ENCODE results near the gene CCDC57.
A peak's percentile ranks its signal among the peaks of the same experiment; 100 is the strongest.
"Not testable (repeated sequence)": the region's sequence is repeated elsewhere in the genome, so short reads cannot be mapped to it uniquely, and the experiment has no call there.

The CCDC57 gene

DNA sequence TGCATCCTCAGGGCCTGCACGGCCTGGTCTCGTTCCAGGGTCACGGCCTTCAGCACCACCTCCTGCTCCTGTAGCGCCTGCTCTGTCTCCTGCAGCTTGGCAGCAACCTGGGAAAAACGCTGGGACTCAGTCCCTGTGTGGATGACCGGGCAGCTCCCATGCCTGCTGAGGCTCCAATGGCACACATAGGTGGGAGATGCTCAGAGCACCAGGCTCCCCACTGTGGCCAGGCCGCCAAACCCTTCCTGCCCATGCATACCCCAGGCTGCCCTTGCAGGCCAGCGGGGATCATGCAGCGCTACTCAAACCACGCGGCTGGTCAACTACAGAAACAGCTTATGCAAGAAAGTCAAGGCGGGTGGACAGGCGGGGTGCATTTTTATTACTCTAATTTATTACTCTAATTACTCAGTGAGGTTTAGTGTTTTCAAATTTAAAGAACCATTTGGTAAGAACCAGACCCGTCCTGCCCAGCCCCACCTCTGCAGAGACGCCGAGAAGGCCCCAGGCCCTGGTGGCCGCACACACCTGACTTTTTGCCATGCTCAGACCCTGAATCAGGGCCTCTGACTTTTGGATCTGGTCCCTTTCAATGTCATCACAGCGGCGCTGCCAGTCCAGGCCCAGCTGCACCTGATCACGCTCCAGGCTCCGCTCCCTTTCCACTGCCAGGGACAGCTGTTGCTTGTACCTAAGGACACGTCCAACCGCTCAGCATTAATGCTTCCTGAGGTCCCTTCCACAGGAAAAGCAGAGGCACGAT, 34.0 kb downstream of the CCDC57 start:
- Histone ChIP-seq H3K36me3 (peaks cover 20% of the 10 kb centered on the region), H3K4me2 (no peak overlapping the region), H3K4me1 (peaks cover 53% of the 10 kb centered on the region), H4K20me1 (no peaks in the 10 kb centered on the region), H3K4me3 (no peak overlapping the region), H3K9me3 (no peaks in the 10 kb centered on the region), H3K9ac (no peak overlapping the region), H3K27me3 (no peaks in the 10 kb centered on the region; the same call in 1 of the 2 replicates), H3K27ac (no peak overlapping the region)
- no peak for TF ChIP-seq Cebpa-rat (IDR thresholded peaks at IDR 0.05)

DNA sequence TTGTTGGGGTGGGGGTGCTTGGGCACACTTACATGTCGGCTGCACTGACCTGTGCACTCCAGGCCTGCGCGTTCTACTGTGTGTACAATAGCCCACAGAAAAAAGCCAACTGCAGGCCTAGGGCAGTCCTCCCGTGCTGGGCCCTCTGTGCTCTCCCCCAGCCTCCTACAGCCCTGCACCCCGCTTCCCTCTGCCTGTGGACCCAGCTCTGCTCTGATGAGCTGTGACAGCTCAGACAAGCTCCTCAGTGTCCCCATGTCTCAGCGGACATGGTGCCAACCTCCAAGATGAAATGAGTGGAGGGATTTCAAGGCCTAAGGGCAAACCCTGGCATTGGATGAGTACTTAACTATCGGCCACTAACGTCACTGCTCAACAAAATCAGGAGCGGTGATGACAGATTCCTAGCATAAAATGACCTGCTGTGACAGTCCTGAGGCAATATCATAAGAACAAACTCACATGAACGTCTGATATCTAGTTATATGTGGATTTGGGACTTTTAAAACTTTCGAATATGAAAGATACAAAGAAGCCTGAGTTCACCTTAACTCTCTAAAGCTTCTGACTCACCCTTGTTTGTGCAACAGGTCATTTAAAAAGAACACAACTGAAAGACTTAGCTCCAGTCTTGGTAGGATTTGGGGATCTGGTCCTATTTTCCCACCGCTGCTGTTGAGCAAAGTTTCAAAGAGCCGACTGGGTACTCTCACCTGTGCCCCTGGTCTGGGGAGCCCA, 34.7 kb downstream of the CCDC57 start:
- Histone ChIP-seq H3K27ac (peak overlapping the region; percentile 20; the same call in 1 of the 2 replicates), H3K9me3 (no peaks in the 10 kb centered on the region), H3K4me1 (peaks cover 47% of the 10 kb centered on the region), H3K27me3 (no peaks in the 10 kb centered on the region; the same call in 1 of the 2 replicates), H3K36me3 (peaks cover 20% of the 10 kb centered on the region), H3K4me2 (peak overlapping the region; percentile 56), H3K9ac (no peak overlapping the region; the same call in 1 of the 2 replicates), H4K20me1 (no peaks in the 10 kb centered on the region), H3K4me3 (no peak overlapping the region)
- no peak for TF ChIP-seq Cebpa-rat (IDR thresholded peaks at IDR 0.05)

DNA sequence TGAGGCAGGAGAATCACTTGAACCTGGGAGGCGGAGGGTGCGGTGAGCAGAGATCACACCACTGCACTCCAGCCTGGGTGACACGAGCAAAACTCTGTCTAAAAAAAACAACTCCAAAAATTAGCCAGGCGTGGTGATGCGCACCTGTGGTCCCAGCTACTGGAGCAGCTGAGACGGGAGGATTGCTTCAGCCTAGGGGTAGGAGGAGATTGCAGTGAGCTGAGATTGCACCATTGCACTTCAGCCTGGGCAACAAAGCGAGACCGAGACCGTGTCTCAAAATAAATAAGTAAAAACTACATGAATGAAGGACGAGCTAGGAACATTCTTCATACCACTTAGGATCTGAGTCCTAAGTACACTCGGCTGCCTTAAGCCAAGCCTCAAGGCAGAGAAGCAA, 35.4 kb downstream of the CCDC57 start:
- Histone ChIP-seq H4K20me1 (no peaks in the 10 kb centered on the region), H3K36me3 (peaks cover 24% of the 10 kb centered on the region), H3K27me3 (no peaks in the 10 kb centered on the region; the same call in 1 of the 2 replicates), H3K4me1 (peaks cover 47% of the 10 kb centered on the region), H3K4me3 (no peak overlapping the region), H3K27ac (peak overlapping the region; percentile 20; the same call in 1 of the 2 replicates), H3K9me3 (no peaks in the 10 kb centered on the region), H3K4me2 (peak overlapping the region; percentile 56), H3K9ac (no peak overlapping the region; the same call in 1 of the 2 replicates)
- TF ChIP-seq Cebpa-rat (IDR thresholded peaks at IDR 0.05): no peak; the same call in 1 of the 2 replicates

DNA sequence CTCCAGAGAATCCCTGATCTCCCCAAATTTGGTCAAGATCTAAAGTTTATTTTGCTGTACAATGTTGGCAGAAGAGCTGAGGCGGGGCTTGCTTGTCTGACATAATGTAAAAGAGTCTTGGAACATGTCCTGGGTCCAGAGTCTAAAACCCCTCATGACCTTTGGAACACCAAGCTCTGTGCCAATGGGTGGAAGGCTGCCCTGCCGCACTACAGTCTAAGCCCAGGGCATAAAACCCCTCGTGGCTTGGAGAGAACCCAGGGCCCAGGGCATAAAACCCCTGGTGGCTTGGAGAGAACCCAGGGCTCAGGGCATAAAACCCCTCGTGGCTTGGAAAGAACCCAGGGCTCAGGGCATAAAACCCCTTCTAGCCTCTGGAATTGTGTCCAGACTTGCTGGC, 36.7 kb downstream of the CCDC57 start:
- Histone ChIP-seq H3K9ac (no peak overlapping the region), H3K36me3 (peaks cover 30% of the 10 kb centered on the region), H3K4me2 (no peak overlapping the region), H4K20me1 (no peaks in the 10 kb centered on the region), H3K27me3 (no peaks in the 10 kb centered on the region; the same call in 1 of the 2 replicates), H3K9me3 (no peaks in the 10 kb centered on the region), H3K27ac (no peak overlapping the region), H3K4me3 (no peak overlapping the region), H3K4me1 (peaks cover 48% of the 10 kb centered on the region)
- TF ChIP-seq Cebpa-rat (IDR thresholded peaks at IDR 0.05): no peak

DNA sequence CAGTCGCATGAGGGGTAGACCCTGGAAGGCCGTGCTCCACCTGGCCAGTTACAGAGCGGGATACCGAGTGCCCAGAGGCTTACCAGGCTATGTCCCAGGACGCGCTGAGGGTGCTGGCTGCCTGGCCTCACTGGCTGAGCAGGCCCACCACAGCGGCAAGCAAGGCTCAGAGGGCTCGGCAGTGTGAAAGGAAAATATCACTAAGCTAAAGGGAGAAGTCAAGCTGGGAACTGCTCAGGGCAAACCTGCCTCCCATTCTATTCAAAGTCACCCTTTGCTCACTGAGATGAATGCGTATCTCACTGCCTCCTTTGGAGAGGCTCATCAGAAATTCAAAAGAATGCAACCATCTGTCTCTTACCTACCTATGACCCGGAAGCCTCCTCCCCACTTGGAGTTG, 37.4 kb downstream of the CCDC57 start:
- Histone ChIP-seq H3K4me2 (no peak overlapping the region), H3K4me3 (no peak overlapping the region), H3K27ac (no peak overlapping the region), H3K27me3 (no peaks in the 10 kb centered on the region; the same call in 1 of the 2 replicates), H4K20me1 (no peaks in the 10 kb centered on the region), H3K4me1 (peaks cover 55% of the 10 kb centered on the region), H3K36me3 (peaks cover 32% of the 10 kb centered on the region), H3K9me3 (no peaks in the 10 kb centered on the region), H3K9ac (no peak overlapping the region)
- TF ChIP-seq Cebpa-rat (IDR thresholded peaks at IDR 0.05): no peak

DNA sequence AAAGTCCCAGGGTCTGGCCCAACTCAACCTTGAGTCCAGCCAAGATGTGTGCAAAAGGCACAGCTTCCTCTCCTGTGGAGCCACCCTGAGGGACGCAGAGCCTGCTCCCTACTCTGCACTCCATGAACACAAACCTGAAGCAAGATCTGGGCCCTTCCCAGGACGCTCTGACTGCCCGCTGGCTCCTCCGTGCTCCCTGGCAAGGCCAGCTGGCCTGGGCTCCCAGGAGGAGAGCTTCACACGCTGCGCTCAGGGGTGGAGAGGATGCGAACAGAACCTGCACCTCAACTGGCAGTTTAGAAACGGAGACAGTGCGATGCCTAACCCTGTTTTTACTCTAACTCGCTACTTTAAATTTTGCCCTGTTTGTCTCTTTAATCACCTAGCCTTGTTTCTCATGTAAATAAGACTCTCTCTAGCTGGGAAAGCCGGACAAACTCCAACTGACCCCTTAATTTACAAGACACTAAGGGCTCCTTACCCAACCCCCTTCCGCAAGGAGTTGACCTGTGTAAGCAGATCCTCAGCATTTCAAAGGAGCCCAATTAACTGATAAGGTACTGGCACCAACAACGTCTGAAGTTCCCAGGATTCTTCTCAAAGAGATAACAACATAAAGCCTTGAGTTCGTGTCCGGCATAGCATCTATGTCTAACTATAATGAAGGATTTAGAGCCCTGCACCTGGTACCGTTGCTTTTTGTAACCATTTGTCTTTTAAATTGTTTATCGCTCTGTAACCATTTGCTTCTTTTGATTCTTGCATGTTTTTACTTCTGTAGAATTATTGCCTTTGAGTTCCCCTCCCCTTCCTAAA, 38.4 kb downstream of the CCDC57 start:
- Histone ChIP-seq H3K4me2 (peak overlapping the region; percentile 23; the same call in 1 of the 2 replicates), H3K36me3 (peaks cover 32% of the 10 kb centered on the region), H3K4me1 (peaks cover 58% of the 10 kb centered on the region)
- H4K20me1 ChIP-seq, H3K27me3 ChIP-seq, H3K4me3 ChIP-seq, H3K27ac ChIP-seq, H3K9ac ChIP-seq, H3K9me3 ChIP-seq: not testable (repeated sequence)

DNA sequence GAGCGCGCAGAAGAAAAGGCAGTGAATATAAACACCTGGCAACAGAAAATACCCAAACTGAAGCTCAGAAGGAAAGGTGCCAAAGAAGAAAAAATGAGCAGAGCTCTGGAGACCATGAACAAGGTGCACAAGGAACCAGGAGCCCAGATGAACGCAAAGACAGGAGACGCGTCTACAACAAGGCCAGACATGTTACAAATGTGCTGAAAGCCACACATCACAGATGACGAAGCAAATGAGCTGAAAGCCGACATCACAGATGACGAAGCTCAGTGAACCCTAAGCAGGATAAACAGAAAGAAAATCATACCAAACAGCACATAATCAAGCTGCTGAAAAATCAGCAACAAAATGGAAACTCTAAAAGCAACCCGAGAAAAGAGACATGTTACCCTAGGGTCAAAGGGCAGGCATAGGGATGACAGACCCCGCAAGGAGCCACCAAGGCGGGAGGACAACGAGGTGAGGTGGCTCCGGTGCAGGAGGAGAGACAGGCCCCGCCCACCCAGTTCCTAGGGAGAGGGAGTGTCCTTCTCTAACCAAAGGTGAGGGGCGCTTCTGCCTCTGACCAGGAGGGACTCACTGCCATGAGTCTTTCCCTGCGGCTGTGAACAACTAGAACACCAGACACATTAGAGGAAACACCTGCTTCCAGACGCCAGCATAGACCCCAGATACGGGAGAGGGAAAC, 39.1 kb downstream of the CCDC57 start:
- Histone ChIP-seq H3K4me2 (peak overlapping the region; percentile 23; the same call in 1 of the 2 replicates), H3K4me1 (peaks cover 55% of the 10 kb centered on the region), H3K4me3 (no peak overlapping the region), H3K27me3 (no peaks in the 10 kb centered on the region; the same call in 1 of the 2 replicates), H3K9me3 (no peaks in the 10 kb centered on the region), H4K20me1 (no peaks in the 10 kb centered on the region), H3K36me3 (peaks cover 29% of the 10 kb centered on the region), H3K27ac (no peak overlapping the region), H3K9ac (no peak overlapping the region)
- no peak for TF ChIP-seq Cebpa-rat (IDR thresholded peaks at IDR 0.05)

DNA sequence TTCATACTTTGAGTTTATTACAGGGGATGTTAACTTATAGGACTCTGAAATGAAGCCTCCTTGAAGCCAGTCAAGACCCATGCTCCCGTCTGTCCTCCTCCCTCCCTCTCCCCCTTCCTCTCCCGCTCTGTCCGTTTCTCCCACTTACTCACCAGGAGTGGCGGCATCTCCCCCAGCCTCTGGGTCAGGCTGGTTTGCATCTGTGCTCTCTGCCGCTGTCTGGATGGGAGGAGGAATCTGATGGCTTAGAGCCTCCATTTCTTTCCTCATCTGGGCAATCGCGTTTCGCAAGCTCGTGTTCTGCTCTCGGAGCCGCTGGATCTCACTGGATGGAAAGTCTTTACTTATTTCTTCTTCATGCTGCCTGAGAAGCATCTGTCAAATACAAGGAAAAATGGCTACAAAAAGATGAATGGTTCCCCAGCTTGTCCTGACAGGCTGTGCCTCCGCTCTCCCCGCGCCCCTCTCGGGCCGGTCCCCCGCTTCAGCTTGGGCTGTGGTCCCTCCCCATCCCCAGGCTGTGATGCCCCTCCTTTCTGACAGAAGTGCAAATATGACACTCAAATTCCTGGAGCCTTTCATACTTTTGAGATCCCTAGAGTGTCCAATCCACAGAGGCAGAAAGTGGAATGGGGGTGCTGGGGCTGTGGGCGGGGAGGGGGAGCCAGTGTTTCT, 40.0 kb downstream of the CCDC57 start:
- H3K9ac ChIP-seq: no peak overlapping the region
- no peaks in the 10 kb centered on the region for H3K9me3 ChIP-seq
- peaks cover 52% of the 10 kb centered on the region for H3K4me1 ChIP-seq
- no peak for TF ChIP-seq Cebpa-rat (IDR thresholded peaks at IDR 0.05)
- no peaks in the 10 kb centered on the region for H4K20me1 ChIP-seq
- no peak overlapping the region for H3K4me2 ChIP-seq
- no peaks in the 10 kb centered on the region; the same call in 1 of the 2 replicates for H3K27me3 ChIP-seq
- no peak overlapping the region for H3K4me3 ChIP-seq
- no peak overlapping the region for H3K27ac ChIP-seq
- peaks cover 24% of the 10 kb centered on the region; the same call in 1 of the 2 replicates for H3K36me3 ChIP-seq

All from BLaER1 (cell line).